Measurements from ENCODE around the gene CBFB. TPM values are rescaled to one million over a fixed set of nuclear protein-coding genes. Genes with fewer than 3 reads are reported as not detected.

CBFB gene
- total and polyA plus RNA-seq, 9 of the 15 experiments (the other 6 are each of a cell fraction or from before 2014, with no cell fraction given): 22.0 to 112 (median 66.5) TPM

- TF ChIP-seq, protein P1, sequence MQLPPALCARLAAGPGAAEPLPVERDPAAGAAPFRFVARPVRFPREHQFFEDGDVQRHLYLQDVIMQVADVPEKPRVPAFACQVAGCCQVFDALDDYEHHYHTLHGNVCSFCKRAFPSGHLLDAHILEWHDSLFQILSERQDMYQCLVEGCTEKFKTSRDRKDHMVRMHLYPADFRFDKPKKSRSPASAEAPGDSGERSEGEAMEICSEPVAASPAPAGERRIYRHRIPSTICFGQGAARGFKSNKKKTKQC (CRISPR knock-in tag; IDR thresholded peaks at IDR 0.05): no peak
- no peak for TF ChIP-seq GTF2A2 (tag; IDR thresholded peaks at IDR 0.05)
- TF ChIP-seq, protein P2, sequence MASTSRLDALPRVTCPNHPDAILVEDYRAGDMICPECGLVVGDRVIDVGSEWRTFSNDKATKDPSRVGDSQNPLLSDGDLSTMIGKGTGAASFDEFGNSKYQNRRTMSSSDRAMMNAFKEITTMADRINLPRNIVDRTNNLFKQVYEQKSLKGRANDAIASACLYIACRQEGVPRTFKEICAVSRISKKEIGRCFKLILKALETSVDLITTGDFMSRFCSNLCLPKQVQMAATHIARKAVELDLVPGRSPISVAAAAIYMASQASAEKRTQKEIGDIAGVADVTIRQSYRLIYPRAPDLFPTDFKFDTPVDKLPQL (IDR thresholded peaks at IDR 0.05; ENCODE audit: extremely low read depth, insufficient read length): no peak
- no peak for TF ChIP-seq TCF7 (IDR thresholded peaks at IDR 0.05; ENCODE audit: borderline replicate concordance)
- TF ChIP-seq SMARCE1 (IDR thresholded peaks at IDR 0.05): peak; percentile 75; the same call in 1 of the 2 replicates
- TF ChIP-seq MTA1 (IDR thresholded peaks at IDR 0.05; ENCODE audit: borderline replicate concordance): no peak
- TF ChIP-seq HIVEP1 (CRISPR knock-in tag; IDR thresholded peaks at IDR 0.05): no peak
- TF ChIP-seq, protein P3, sequence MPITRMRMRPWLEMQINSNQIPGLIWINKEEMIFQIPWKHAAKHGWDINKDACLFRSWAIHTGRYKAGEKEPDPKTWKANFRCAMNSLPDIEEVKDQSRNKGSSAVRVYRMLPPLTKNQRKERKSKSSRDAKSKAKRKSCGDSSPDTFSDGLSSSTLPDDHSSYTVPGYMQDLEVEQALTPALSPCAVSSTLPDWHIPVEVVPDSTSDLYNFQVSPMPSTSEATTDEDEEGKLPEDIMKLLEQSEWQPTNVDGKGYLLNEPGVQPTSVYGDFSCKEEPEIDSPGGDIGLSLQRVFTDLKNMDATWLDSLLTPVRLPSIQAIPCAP (CRISPR knock-in tag; IDR thresholded peaks at IDR 0.05; ENCODE audit: borderline replicate concordance): no peak
- TF ChIP-seq ZFP30 (CRISPR knock-in tag; IDR thresholded peaks at IDR 0.05; ENCODE audit: borderline replicate concordance): no peak
- TF ChIP-seq SP1 (CRISPR knock-in tag; IDR thresholded peaks at IDR 0.05): no peak
- no peak for TF ChIP-seq ZNF140 (CRISPR knock-in tag; IDR thresholded peaks at IDR 0.05)
- TF ChIP-seq HINFP (tag; conservative IDR thresholded peaks at IDR 0.05; ENCODE audit: low read depth): no peak
- no peak for TF ChIP-seq CREB1 (IDR thresholded peaks at IDR 0.05)
- TF ChIP-seq CREB1 (CRISPR knock-in tag; IDR thresholded peaks at IDR 0.05): no peak
- TF ChIP-seq TEAD1 (CRISPR knock-in tag; IDR thresholded peaks at IDR 0.05): no peak
- TF ChIP-seq ZNF57 (CRISPR knock-in tag; IDR thresholded peaks at IDR 0.05): no peak
- TF ChIP-seq CEBPG (CRISPR knock-in tag; IDR thresholded peaks at IDR 0.05): no peak
- TF ChIP-seq CEBPG (tag; conservative IDR thresholded peaks at IDR 0.05 in 1 of 2, IDR thresholded peaks at IDR 0.05 in 1 of 2): peak in 1 of 2 experiments; percentile 36; a peak in 1 of 4 replicates
- TF ChIP-seq YBX1 (IDR thresholded peaks at IDR 0.05): no peak
- TF ChIP-seq E2F8 (IDR thresholded peaks at IDR 0.05; ENCODE audit: low read depth, partially characterized antibody): no peak
- TF ChIP-seq BRD4 (IDR thresholded peaks at IDR 0.05): no peak
- no peak for TF ChIP-seq ZNF311 (CRISPR knock-in tag; IDR thresholded peaks at IDR 0.05)
- no peak for TF ChIP-seq RFX1 (IDR thresholded peaks at IDR 0.05)
These were observed 27.0 kb downstream of the CBFB start (continued) for GRCh38 chr16:67055712-67056487.
